K562 (cell line): ENCODE measurements around the gene TAF10. TPM values are rescaled to one million over a fixed set of nuclear protein-coding genes. Genes with fewer than 3 reads are reported as not detected.
A peak's percentile ranks its signal among the peaks of the same experiment; 100 is the strongest.

ENCODE experiments used
- CREM ChIP-seq: IDR thresholded peaks from 2 replicates; pipeline ENCODE4 v1.6.1; 2014; ENCODE audit warnings: antibody characterized with exemption, low read depth
- CSDE1 ChIP-seq, 2 experiments: fragments of 450-650 bp; IDR thresholded peaks; 2 replicates each; pipeline ENCODE4 v1.6.1; 2016; ENCODE audit warnings: mild to moderate bottlenecking in 1 of 2
- CXXC5 ChIP-seq: fragments of 250-450 bp; sonication (Bioruptor Pico); IDR thresholded peaks from 2 replicates; pipeline ENCODE4 v1.8.0; 2022; ENCODE audit warnings: inconsistent platforms, mild to moderate bottlenecking, moderate library complexity
- DMBX1 ChIP-seq: fragments of 250-450 bp; sonication (Bioruptor Pico); IDR thresholded peaks from 2 replicates; pipeline ENCODE4 v1.8.0; 2022; ENCODE audit warnings: inconsistent platforms, mild to moderate bottlenecking, moderate library complexity, borderline replicate concordance
- ETV6 ChIP-seq, 3 experiments: fragments of 150-350 bp in 1 of 3; sonication (generic) in 1 of 3; formaldehyde crosslinking in 1 of 3; IDR thresholded peaks; 2 replicates each; pipeline versions ENCODE4 v1.6.1 to v1.8.0; 2014 to 2022; ENCODE audit warnings: borderline replicate concordance in 2 of 3, low read depth in 2 of 3, antibody characterized with exemption in 1 of 3, low read length in 1 of 3, mild to moderate bottlenecking in 1 of 3, missing genetic modification reagents in 1 of 3
- FOXJ2 ChIP-seq: fragments of 200-800 bp; sonication (Bioruptor generic); IDR thresholded peaks from 2 replicates; pipeline ENCODE4 v1.6.1; 2016; ENCODE audit warnings: missing genetic modification characterization, missing compliant biosample characterization
- FOXO4 ChIP-seq: fragments of 450-650 bp; formaldehyde crosslinking; IDR thresholded peaks from 2 replicates; pipeline ENCODE4 v1.4.0; 2020; ENCODE audit warnings: mild to moderate bottlenecking, moderate library complexity
- HMG20B ChIP-seq: fragments of 250-450 bp; sonication (Bioruptor Pico); IDR thresholded peaks from 2 replicates; pipeline ENCODE4 v1.5.0; 2021; ENCODE audit warnings: mild to moderate bottlenecking
- ILK ChIP-seq: fragments of 450-650 bp; IDR thresholded peaks from 2 replicates; pipeline ENCODE4 v1.6.1; 2016; ENCODE audit warnings: missing genetic modification characterization, low read depth, mild to moderate bottlenecking, missing compliant biosample characterization, moderate library complexity, borderline replicate concordance
- KAT2B ChIP-seq: IDR thresholded peaks from one replicate; pipeline ENCODE4 v1.6.1; 2012; ENCODE audit warnings: low read depth, mild to moderate bottlenecking, control low read depth, inconsistent platforms, low read length, moderate library complexity
- KAT8 ChIP-seq: fragments of 450-650 bp; IDR thresholded peaks from 2 replicates; pipeline ENCODE4 v1.6.1; 2016; ENCODE audit warnings: low read depth, mild to moderate bottlenecking
- KDM4B ChIP-seq, 2 experiments: fragments of 450-650 bp in 1 of 2; sonication (generic) in 1 of 2; IDR thresholded peaks; 2 replicates each; pipeline ENCODE4 v1.6.1; 2016 to 2017; ENCODE audit warnings: borderline replicate concordance in 2 of 2, antibody characterized with exemption in 1 of 2, low read depth in 1 of 2, mild to moderate bottlenecking in 1 of 2
- SMAD4 ChIP-seq: fragments of 250-450 bp; sonication (Bioruptor Pico); conservative IDR thresholded peaks from 2 replicates; pipeline ENCODE4 v1.8.0; 2021; ENCODE audit warnings: inconsistent platforms, mild to moderate bottlenecking, moderate library complexity
- WHSC1 ChIP-seq: IDR thresholded peaks from one replicate; pipeline ENCODE4 v1.6.1; 2012; ENCODE audit warnings: low read length, control low read depth, inconsistent platforms
- ZBTB7A ChIP-seq: IDR thresholded peaks from 2 replicates; pipeline ENCODE4 v1.6.1; 2011; ENCODE audit warnings: low read depth, mild to moderate bottlenecking, low read length, moderate library complexity, borderline replicate concordance; ENCODE audit not compliant: control insufficient read depth
- ZC3H4 ChIP-seq: sonication (generic); formaldehyde crosslinking; IDR thresholded peaks from 2 replicates; pipeline ENCODE4 v1.9.0; 2021; ENCODE audit warnings: missing genetic modification reagents, borderline replicate concordance
- ZFP30 ChIP-seq: fragments of 250-450 bp; sonication (Bioruptor Pico); IDR thresholded peaks from 2 replicates; pipeline ENCODE4 v1.8.0; 2022; ENCODE audit warnings: moderate library complexity, mild to moderate bottlenecking, inconsistent platforms, borderline replicate concordance
- ZNF12 ChIP-seq: sonication (generic); formaldehyde crosslinking; IDR thresholded peaks from 2 replicates; pipeline ENCODE4 v1.4.0; 2020; ENCODE audit warnings: mild to moderate bottlenecking, missing genetic modification reagents
- ZNF561 ChIP-seq: fragments of 450-650 bp; formaldehyde crosslinking; conservative IDR thresholded peaks from 2 replicates; pipeline ENCODE4 v1.4.0; 2020; ENCODE audit warnings: mild to moderate bottlenecking, moderate library complexity
- ZNF584 ChIP-seq: fragments of 200-800 bp; sonication (Bioruptor generic); IDR thresholded peaks from 2 replicates; pipeline ENCODE4 v1.6.1; 2016; ENCODE audit warnings: low read depth, mild to moderate bottlenecking, missing genetic modification characterization, missing compliant biosample characterization
- ZSCAN32 ChIP-seq: fragments of 450-650 bp; formaldehyde crosslinking; IDR thresholded peaks from 2 replicates; pipeline ENCODE4 v1.4.0; 2020; ENCODE audit warnings: mild to moderate bottlenecking, moderate library complexity
- polyA plus RNA-seq, 8 experiments: library from polyadenylated mRNA; depleted of rRNA in 4 of 8; stranded (reverse) in 5 of 8; unstranded in 3 of 8; fragments of >200 nt; fragmentation: Nextera tagmentation in 2 of 8; fragmentation: Illumina TruSeq in 1 of 8; extraction: Ambion mirVana in 2 of 8; extraction: Trizol in 1 of 8; gene quantifications; 2 replicates each; pipeline versions ENCODE4 v1.2.1 to v1.2.3, GENCODE V29; 2011 to 2014; ENCODE audit warnings: inconsistent platforms in 1 of 8, missing spikeins in 1 of 8
- total RNA-seq, 7 experiments: library from RNA; depleted of rRNA in 6 of 7; stranded (reverse); fragments of >200 nt in 6 of 7; fragmentation: Illumina TruSeq in 2 of 7; extraction: Trizol in 2 of 7; gene quantifications; 2 replicates each; pipeline versions ENCODE4 v1.2.1 to v1.2.3, GENCODE V29; 2011 to 2021; ENCODE audit warnings: low replicate concordance in 1 of 7
- TF ChIP-seq, protein P1 (sequence below): sonication (generic); formaldehyde crosslinking; IDR thresholded peaks from 2 replicates; pipeline ENCODE4 v1.8.1; 2023; ENCODE audit warnings: mild to moderate bottlenecking, missing genetic modification reagents, moderate library complexity
- TF ChIP-seq, protein P2 (sequence below): IDR thresholded peaks from 2 replicates; pipeline ENCODE4 v1.6.1; 2014; ENCODE audit warnings: antibody characterized with exemption

TAF10 gene
- total and polyA plus RNA-seq, 9 of the 15 experiments (the other 6 are each of a cell fraction or from before 2014, with no cell fraction given): 19.5 to 197 (median 121) TPM

DNA sequence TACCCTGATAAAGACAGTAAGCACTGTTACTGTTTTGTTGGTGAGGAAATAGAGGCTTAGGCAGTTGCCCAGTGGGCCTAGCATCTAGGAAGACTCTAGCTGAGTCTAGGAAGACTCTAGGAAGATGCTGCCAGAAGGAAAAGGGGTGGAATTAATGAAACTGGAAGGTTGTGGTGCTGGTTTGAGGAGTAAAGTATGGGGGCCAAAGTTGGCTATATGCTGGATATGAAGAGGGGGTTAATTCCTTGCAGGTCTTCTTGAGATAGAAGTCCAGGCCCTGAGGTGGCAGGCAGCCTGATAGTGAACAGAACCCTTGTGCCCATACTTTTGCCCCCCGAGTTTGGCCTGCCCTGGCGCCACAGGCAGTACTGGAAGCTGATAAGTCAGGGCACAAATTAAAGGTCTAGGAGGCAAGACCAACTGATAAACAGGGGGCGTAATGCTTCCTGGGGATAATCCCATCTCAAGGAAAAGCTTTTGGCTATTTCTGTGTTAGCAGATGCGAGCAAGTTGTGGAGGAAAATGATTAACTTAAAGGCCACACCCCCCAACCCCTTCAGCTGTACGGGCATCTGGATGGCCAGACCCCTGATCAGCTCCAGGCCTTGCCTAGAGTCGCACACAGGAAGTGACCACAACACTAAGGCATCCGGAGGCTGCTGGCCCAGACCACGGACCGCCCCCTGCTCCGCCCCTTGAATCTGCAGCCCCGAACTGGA lies 5.4 kb downstream of the TAF10 start (continued):
- TF ChIP-seq ILK (no peak), ZFP30 (CRISPR knock-in tag) (no peak), ZSCAN32 (CRISPR knock-in tag) (0 out of 2 replicates have a peak, but pooled peaks have one; percentile 15), ZNF561 (CRISPR knock-in tag) (no peak), ZC3H4 (no peak), DMBX1 (CRISPR knock-in tag) (peak; percentile 36; the same call in 1 of the 2 replicates), ZNF12 (no peak), FOXJ2 (no peak), ETV6 (IDR thresholded peaks at IDR 0.05; ENCODE audit: borderline replicate concordance in 1 of 2, low read depth in 2 of 2, low read length in 1 of 2) (no peak), ETV6 (CRISPR knock-in tag; IDR thresholded peaks at IDR 0.05; ENCODE audit: borderline replicate concordance) (no peak), WHSC1 (no peak), ZNF584 (no peak), HMG20B (no peak), CSDE1 (IDR thresholded peaks at IDR 0.05) (no peak), SMAD4 (peak; percentile 57; the same call in 1 of the 2 replicates), CXXC5 (CRISPR knock-in tag) (peak; percentile 32; the same call in 1 of the 2 replicates), ZBTB7A (no peak; the same call in 1 of the 2 replicates), KAT2B (no peak), FOXO4 (no peak), KDM4B (IDR thresholded peaks at IDR 0.05; ENCODE audit: borderline replicate concordance in 2 of 2, low read depth in 1 of 2) (0 out of 4 replicates have a peak, but pooled peaks of 1 of the 2 experiments have one; percentile 27), KAT8 (no peak), CREM (peak; percentile 70)
- TF ChIP-seq, protein P1, sequence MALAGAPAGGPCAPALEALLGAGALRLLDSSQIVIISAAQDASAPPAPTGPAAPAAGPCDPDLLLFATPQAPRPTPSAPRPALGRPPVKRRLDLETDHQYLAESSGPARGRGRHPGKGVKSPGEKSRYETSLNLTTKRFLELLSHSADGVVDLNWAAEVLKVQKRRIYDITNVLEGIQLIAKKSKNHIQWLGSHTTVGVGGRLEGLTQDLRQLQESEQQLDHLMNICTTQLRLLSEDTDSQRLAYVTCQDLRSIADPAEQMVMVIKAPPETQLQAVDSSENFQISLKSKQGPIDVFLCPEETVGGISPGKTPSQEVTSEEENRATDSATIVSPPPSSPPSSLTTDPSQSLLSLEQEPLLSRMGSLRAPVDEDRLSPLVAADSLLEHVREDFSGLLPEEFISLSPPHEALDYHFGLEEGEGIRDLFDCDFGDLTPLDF: no peak
- TF ChIP-seq, protein P2, sequence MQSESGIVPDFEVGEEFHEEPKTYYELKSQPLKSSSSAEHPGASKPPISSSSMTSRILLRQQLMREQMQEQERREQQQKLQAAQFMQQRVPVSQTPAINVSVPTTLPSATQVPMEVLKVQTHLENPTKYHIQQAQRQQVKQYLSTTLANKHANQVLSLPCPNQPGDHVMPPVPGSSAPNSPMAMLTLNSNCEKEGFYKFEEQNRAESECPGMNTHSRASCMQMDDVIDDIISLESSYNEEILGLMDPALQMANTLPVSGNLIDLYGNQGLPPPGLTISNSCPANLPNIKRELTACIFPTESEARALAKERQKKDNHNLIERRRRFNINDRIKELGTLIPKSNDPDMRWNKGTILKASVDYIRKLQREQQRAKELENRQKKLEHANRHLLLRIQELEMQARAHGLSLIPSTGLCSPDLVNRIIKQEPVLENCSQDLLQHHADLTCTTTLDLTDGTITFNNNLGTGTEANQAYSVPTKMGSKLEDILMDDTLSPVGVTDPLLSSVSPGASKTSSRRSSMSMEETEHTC: no peak
